A549 (cell line): ENCODE measurements around the gene LCK. TPM values are rescaled to one million over a fixed set of nuclear protein-coding genes. Genes with fewer than 3 reads are reported as not detected.

Experiments used
- ATAC-seq, 2 experiments: fragments of 200-7000 bp in 1 of 2; fragments of >200 bp in 1 of 2; cut with Nextera tagmentation in 1 of 2; cut with Tn5 transposase in 1 of 2; 3 replicates each; pipeline versions ENCODE4 v1.8.0 to v1.9.1; 2018 to 2020; ENCODE audit warnings: mild to moderate bottlenecking in 1 of 2, moderate library complexity in 1 of 2
- CTCF ChIA-PET: fragments of 300-600 bp; sonication (Branson Sonifier 250); formaldehyde crosslinking; extraction: SDS; loops from one replicate; lab custom pipeline; 2021; ENCODE audit warnings: antibody characterized with exemption, inconsistent platforms; lab: Yijun Ruan, JAX
- POLR2A ChIA-PET: fragments of 350-600 bp; formaldehyde crosslinking; extraction: SDS; loops from one replicate; lab custom pipeline; 2021; ENCODE audit warnings: antibody characterized with exemption, inconsistent platforms; lab: Yijun Ruan, JAX
- DNase-seq, 2 experiments: peaks; one replicate each; pipeline versions ENCODE4 v3.0.0 to v3.0.0-alpha.2; 2011 to 2016; ENCODE audit warnings: low read depth in 1 of 2, low spot score in 1 of 2
- FAIRE-seq: peaks from 2 replicates; lab custom pipeline; 2011; peaks lifted over from hg19 to GRCh38; lab: Jason Lieb, UNC
- H3K27ac ChIP-seq, 2 experiments: fragments of >200 bp; sonication (Bioruptor Twin); formaldehyde crosslinking; 3 replicates each; pipeline ENCODE4 v1.5.1; 2016 to 2017
- H3K4me1 ChIP-seq: fragments of >200 bp; sonication (Bioruptor Twin); formaldehyde crosslinking; 3 replicates; pipeline ENCODE4 v1.6.1; 2016
- H3K4me2 ChIP-seq: fragments of >200 bp; sonication (Bioruptor Twin); formaldehyde crosslinking; 3 replicates; pipeline ENCODE4 v1.6.1; 2016
- H3K4me3 ChIP-seq: fragments of >200 bp; sonication (Bioruptor Twin); formaldehyde crosslinking; 3 replicates; pipeline ENCODE4 v1.5.1; 2016
- H3K9me3 ChIP-seq: fragments of >200 bp; sonication (Bioruptor Twin); formaldehyde crosslinking; 3 replicates; pipeline ENCODE4 v1.6.1; 2016
- BHLHE40 ChIP-seq: IDR thresholded peaks from 2 replicates; pipeline ENCODE4 v1.6.1; 2012; ENCODE audit warnings: low read depth, low read length, inconsistent platforms
- CBX2 ChIP-seq: fragments of 200-600 bp; sonication (generic); IDR thresholded peaks from 2 replicates; pipeline ENCODE4 v1.6.1; 2016; ENCODE audit warnings: low read depth, mild to moderate bottlenecking, borderline replicate concordance
- CHD4 ChIP-seq: fragments of 200-600 bp; sonication (generic); IDR thresholded peaks from 2 replicates; pipeline ENCODE4 v1.6.1; 2016; ENCODE audit warnings: antibody characterized with exemption, mild to moderate bottlenecking, borderline replicate concordance
- CTCF ChIP-seq: fragments of >200 bp; sonication (Bioruptor Twin); formaldehyde crosslinking; IDR thresholded peaks from 3 replicates; pipeline ENCODE4 v1.5.1; 2016
- EP300 ChIP-seq, 2 experiments: fragments of >200 bp; sonication (Bioruptor Twin); formaldehyde crosslinking; IDR thresholded peaks; 2 replicates in 1 of 2; 3 replicates in 1 of 2; pipeline ENCODE4 v1.6.1; 2016 to 2017
- FOSL2 ChIP-seq, 2 experiments: fragments of 450-650 bp in 1 of 2; fragments of >200 bp in 1 of 2; sonication (Bioruptor Twin) in 1 of 2; formaldehyde crosslinking; IDR thresholded peaks; 2 replicates each; pipeline versions ENCODE4 v1.5.0 to v1.6.1; 2016 to 2020; ENCODE audit warnings: mild to moderate bottlenecking in 1 of 2, moderate library complexity in 1 of 2
- HDAC2 ChIP-seq: fragments of 200-600 bp; sonication (generic); IDR thresholded peaks from 2 replicates; pipeline ENCODE4 v1.6.1; 2016
- JUN ChIP-seq, 2 experiments: fragments of >200 bp; sonication (Bioruptor Twin); formaldehyde crosslinking; IDR thresholded peaks; 2 replicates in 1 of 2; 3 replicates in 1 of 2; pipeline ENCODE4 v1.6.1; 2016 to 2017
- MAFK ChIP-seq: fragments of 450-650 bp; IDR thresholded peaks from 2 replicates; pipeline ENCODE4 v1.6.1; 2014; ENCODE audit not compliant: partially characterized antibody
- NFE2L2 ChIP-seq: fragments of 150-350 bp; conservative IDR thresholded peaks from 2 replicates; pipeline ENCODE4 v1.6.1; 2014; ENCODE audit warnings: low read length
- POLR2AphosphoS2 ChIP-seq: conservative IDR thresholded peaks from 2 replicates; pipeline ENCODE4 v1.6.1; 2012; ENCODE audit warnings: low read length, improper control_type of control experiment, inconsistent platforms
- RFX5 ChIP-seq: fragments of 450-650 bp; IDR thresholded peaks from 2 replicates; pipeline ENCODE4 v1.7.1; 2014; ENCODE audit warnings: antibody characterized with exemption, mild to moderate bottlenecking, moderate library complexity
- SMC3 ChIP-seq: fragments of >200 bp; sonication (Bioruptor Twin); formaldehyde crosslinking; IDR thresholded peaks from 3 replicates; pipeline ENCODE4 v1.6.1; 2018; ENCODE audit warnings: inconsistent platforms
- SREBF2 ChIP-seq: fragments of 450-650 bp; IDR thresholded peaks from 2 replicates; pipeline ENCODE4 v1.6.1; 2014; ENCODE audit warnings: mild to moderate bottlenecking, moderate library complexity
- TFCP2L1 ChIP-seq: fragments of 250-450 bp; sonication (Bioruptor Pico); IDR thresholded peaks from 2 replicates; pipeline ENCODE4 v1.5.0; 2021; ENCODE audit warnings: mild to moderate bottlenecking
- USF2 ChIP-seq: fragments of 450-650 bp; IDR thresholded peaks from 2 replicates; pipeline ENCODE4 v1.6.1; 2014; ENCODE audit warnings: antibody characterized with exemption
- ZNF302 ChIP-seq: fragments of 250-450 bp; sonication (Bioruptor Pico); IDR thresholded peaks from 2 replicates; pipeline ENCODE4 v1.9.0; 2021; ENCODE audit warnings: inconsistent platforms, mild to moderate bottlenecking, moderate library complexity
- ZSCAN20 ChIP-seq: fragments of 250-450 bp; sonication (Bioruptor Pico); IDR thresholded peaks from 2 replicates; pipeline ENCODE4 v1.8.0; 2022; ENCODE audit warnings: mild to moderate bottlenecking, moderate library complexity
- WGBS: methylation state at CpG from one replicate; pipeline ENCODE4 v1.1.6; 2017; ENCODE audit errors: missing lambda C conversion rate; 5-methylcytosine and 5-hydroxymethylcytosine counted together
- polyA plus RNA-seq, 4 experiments: library from polyadenylated mRNA; depleted of rRNA in 3 of 4; stranded (reverse); fragments of >200 nt; fragmentation: RNase III in 1 of 4; extraction: RNeasy Plus Mini Kit Qiagen cat#74134 plus additional on column Dnase treatment in 1 of 4; gene quantifications; 2 replicates in 3 of 4; 3 replicates in 1 of 4; pipeline ENCODE4 v1.2.3, GENCODE V29; 2011 to 2017

The LCK gene
- polyA plus RNA-seq, 2 of the 4 experiments (the other 2 are of a cell fraction): 0.03 TPM; not detected in 1

DNA sequence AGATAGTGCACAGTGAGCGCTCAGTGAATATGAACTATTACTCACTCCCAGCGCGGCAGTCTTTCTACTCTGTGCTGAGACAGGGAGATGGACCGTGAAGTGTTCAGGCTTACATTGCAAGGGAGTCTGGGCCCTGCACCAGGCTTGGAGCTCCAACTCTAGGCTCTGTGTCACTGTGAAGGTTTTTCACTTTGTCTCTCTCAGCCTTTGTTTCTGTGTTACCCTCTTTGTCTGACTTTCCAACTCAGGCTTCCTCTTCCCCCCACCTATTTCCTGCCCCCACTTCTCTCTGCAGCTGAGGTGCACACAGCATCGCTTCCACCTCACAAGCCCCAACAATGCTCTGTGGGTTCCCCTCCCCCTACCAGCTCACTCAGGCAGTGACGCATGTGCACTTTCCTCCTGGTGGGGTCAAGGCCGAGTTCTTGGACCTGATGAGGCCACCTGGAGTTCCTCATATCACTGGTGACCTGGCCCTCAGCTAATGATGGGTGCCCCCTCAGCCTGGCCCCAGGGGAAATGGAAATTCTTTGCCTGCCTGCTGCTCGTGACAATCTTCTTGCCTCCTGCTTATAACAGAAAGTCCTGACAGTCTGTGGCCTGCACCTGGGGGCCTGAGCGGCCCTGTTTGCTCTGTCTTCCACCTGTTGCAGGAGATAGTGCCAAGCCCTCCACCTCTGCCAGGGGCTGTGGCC is 1.1 kb upstream of the LCK start (continued):
- TF ChIP-seq CTCF: no peak
- TF ChIP-seq, all 56 proteins: peak for 0

DNA sequence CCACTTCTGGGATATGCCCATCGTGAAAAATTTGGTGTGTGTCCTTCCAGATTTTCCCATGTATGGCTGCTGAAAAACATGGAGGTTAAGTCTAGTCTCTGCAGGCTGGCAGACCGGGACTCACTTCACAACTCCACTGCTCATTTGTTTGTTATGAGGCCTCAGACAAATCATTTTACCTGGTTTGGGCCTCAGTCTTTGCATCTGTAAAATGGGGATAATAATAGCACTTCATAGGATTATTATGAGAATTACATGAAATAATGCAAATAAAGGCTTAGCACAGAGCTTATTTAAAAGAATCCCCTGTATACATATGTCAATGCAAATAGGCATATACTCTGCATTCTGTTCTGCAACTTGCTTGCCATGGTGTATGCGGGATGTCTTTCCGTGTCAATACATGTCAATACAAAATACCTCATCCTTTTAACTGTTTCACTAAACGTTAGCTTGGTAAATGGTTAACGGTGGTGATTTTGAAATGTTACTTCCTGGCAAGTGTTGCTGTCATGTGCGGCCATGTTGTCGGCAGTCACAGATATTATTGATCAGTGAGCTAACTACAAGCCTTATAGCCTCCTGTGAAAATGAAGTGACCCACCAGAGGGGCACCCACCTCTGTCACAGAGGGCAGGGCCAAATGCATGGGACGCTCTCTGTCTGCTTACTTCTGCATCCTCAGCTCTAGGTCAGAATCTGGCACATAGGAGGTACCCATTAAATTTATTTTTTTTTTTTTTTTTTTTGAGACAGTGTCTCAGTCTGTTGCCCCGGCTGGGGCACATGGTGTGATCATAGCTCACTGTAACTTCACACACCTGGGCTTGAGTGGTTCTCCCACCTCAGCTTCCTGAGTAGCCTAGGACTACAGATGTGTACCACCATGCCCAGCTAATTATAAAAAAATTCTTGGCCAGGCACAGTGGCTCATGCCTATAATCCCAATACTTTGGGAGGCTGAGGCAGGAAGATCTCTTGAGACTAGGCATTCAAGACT is 4.3 kb downstream of the LCK start:
- FAIRE-seq: no peak

DNA sequence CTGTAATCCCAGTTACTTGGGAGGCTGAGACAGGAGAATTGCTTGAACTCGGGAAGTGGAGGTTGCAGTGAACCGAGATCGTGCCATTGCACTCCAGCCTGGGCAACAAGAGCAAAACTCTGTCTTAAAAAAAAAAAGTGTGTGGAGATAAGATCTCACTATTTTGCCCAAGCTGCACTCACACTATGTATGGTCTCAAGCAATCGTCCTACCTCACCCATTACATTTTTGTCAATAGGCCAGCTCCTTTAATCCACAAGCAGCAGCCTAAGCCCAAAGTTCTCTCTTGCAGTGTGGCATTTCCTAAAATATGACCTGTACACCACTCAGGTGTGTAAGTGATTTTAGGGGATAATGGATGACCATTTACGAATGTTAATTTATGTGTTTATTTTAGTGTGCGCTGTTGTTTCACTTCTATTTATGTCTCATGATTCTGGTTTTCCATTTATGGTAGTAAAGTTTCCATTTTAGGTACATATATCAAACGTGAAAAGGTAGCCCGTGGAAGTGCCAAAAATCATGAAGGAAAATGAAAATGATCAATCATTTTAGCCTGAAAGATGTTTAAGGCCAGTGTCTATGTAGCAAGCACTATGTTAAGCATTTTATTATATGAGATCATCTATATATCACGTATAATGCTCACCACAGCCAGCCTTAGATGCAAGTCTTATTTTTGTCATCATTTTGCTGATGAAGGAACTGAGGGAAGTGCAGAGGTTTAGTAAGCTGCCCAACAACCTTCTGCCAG is 5.6 kb downstream of the LCK start:
- 72% methylated on average over 9 of the region's 9 CpGs for WGBS
- Histone ChIP-seq H3K9me3 (no peaks in the 10 kb centered on the region), H3K27ac (no peak overlapping the region), H3K4me2 (no peak overlapping the region), H3K4me1 (no peaks in the 10 kb centered on the region), H3K4me3 (no peak overlapping the region)
- POLR2A ChIA-PET: no interaction called here
- CTCF ChIA-PET: interaction anchor here (1.4 to 2.2 kb wide), 3 partner anchors 8 to 16 kb away, joined by 5 to 7 read pairs (median 5); partner anchors contain the start of gene FAM167B
- ATAC-seq (no peak), DNase-seq (no peak), FAIRE-seq (no peak)
- TF ChIP-seq CHD4: no peak
- TF ChIP-seq CBX2: no peak
- TF ChIP-seq NFE2L2: no peak
- no peak for TF ChIP-seq FOSL2 (IDR thresholded peaks at IDR 0.05)
- no peak for TF ChIP-seq FOSL2 (CRISPR knock-in tag; IDR thresholded peaks at IDR 0.05)
- no peak for TF ChIP-seq POLR2AphosphoS2
- TF ChIP-seq TFCP2L1 (CRISPR knock-in tag): no peak
- TF ChIP-seq ZSCAN20: no peak
- no peak for TF ChIP-seq USF2
- TF ChIP-seq ZNF302 (CRISPR knock-in tag): no peak
- TF ChIP-seq HDAC2: no peak
- TF ChIP-seq MAFK: no peak
- TF ChIP-seq, all 56 proteins: peak for 0

More for the DNA sequence above, 4.3 kb downstream of the LCK start:
- no peak overlapping the region for H3K27ac ChIP-seq
- DNase-seq: no peak
- POLR2A ChIA-PET: no interaction called here
- WGBS: 67% methylated on average over 10 of the region's 10 CpGs
- TF ChIP-seq JUN (IDR thresholded peaks at IDR 0.05): no peak
- no peak for TF ChIP-seq RFX5
- no peak for TF ChIP-seq EP300 (IDR thresholded peaks at IDR 0.05)
- TF ChIP-seq SMC3: no peak
- TF ChIP-seq BHLHE40: no peak
- no peak for TF ChIP-seq SREBF2
- TF ChIP-seq, all 56 proteins: peak for 0
- ATAC-seq: no peak
- no peak overlapping the region for H3K4me3 ChIP-seq
- no peaks in the 10 kb centered on the region for H3K9me3 ChIP-seq
- no peaks in the 10 kb centered on the region for H3K4me1 ChIP-seq
- CTCF ChIA-PET: interaction anchor here (0.6 to 2.2 kb wide), 6 partner anchors 9 to 1167 kb away, joined by 3 to 7 read pairs (median 4); partner anchors contain the start of gene FAM167B
- H3K4me2 ChIP-seq: no peak overlapping the region
